Activated CD4-positive, alpha-beta T cell treated with anti-CD3 and anti-CD28 coated beads, Interleukin-2, amount 50 U/mL, for 1 hour (primary cell): ENCODE measurements around the gene CTBS.
"Not testable (repeated sequence)": the region's sequence is repeated elsewhere in the genome, so short reads cannot be mapped to it uniquely, and the experiment has no call there.

Experiments
- DNase-seq: peaks from one replicate; pipeline ENCODE4 v3.0.0-alpha.2; 2020

CTBS gene

DNA sequence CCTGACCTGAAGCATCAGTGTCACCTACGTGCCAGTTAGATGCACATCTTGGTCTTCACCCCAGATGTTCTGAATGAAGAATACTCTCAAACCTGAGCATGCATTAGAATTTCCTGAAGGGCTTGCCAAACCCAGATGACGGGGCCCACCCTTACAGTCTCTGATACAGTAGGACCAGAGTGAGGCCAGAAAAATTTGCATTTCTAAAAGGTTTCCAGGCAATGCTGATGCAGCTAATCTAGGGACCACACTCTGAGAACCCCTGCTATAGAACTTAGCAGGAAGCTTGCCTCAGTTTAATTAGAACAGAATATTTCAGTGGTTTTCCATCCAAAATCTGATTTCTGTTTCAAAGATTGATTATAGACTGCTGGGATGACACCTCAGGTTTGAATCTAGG lies 9.9 kb upstream of the CTBS start:
- DNase-seq: no peak

DNA sequence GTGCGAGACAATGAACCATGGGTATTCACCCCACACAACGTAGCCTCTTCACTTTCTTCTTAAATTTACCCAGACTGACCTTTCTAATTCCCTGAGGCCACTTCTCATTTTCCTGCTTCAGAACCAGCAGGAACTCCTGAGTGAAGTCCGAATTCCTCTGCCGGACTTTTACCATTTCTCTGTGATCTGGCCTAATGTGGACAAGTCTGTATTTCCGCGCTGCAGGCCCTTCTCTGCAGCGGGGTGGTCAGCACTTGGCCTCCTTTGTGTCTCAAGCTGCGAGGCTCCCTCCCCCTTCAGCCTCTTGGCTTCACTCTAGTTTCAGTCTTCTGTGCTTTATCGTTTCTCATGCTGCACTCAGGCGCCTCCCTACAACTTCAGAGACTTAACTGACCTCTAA lies 9.4 kb upstream of the CTBS start:
- no peak for DNase-seq

DNA sequence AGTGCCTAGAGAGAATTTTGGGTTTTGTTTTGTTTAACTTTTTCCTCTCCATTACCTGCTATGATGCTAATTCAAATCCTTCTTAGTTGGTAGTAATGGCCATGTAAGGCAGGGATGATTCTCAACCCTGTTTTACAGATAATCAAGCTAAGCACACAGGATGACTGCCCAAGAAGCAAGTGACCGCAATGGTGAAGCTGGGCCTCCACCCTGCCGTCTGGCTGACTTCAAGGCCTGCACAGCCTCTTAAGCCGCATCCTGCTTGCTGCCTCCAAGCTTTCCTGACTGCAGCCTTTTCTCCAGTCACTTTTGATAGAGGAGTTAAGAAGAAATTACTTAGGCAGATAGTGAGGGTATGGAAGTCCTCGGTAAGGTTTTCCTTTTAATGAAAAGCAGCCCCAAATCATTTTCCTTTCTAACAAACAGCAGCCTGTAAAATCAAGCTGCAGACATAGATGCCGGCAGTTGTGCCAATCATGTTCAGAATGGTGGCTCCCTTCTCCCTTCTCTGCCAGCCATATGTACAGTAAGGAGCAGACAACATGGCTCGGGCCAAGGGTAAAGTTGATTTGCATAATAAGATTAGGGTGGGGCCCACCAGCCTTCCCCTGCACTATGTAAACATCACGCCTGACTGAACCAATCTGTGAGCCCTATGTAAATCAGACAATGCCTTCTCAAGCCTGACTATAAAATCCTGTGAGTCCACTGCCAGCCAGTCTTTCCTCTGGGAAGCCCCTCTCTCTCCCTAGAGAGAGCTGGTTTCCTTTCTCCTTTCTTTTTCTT lies 8.8 kb upstream of the CTBS start:
- no peak for DNase-seq

DNA sequence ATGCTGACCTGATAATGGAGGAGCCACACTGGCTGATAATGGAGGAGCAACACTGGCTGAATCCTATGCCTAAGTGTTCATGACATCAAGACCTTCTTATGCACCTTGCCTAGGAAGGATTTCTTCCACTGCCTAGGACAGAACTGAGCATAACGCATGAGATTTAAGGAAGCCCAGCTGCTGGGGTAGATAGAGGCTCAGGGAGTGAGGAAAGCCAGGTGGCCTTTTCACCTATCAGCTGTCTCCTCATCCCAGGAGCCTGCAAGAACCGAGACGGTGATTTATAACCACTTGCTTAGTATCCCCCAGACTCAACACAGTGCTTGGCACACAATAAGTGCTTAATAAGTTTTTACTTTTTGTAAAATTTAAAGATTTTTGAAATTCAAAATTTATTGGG lies 7.4 kb upstream of the CTBS start:
- no peak for DNase-seq

DNA sequence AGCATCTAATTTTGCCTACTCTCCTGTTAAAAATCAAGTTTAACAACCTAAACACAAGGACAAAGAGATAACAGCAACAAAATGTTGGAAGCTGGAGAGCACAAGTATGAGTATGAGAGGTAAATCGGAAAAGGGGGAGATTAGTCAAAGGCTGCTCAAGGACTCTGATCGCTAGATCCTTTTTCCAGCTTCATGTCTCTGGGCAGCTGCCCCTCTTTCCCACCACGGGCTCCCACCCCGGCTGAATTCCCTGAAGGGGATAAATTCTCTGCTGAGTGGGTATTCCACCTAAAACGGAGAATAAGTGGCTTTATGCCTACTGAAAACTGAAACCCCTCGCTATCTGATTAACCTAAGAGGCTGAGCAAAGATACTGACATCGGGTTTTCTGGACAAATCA lies 696 bp upstream of the CTBS start:
- no peak for DNase-seq

DNA sequence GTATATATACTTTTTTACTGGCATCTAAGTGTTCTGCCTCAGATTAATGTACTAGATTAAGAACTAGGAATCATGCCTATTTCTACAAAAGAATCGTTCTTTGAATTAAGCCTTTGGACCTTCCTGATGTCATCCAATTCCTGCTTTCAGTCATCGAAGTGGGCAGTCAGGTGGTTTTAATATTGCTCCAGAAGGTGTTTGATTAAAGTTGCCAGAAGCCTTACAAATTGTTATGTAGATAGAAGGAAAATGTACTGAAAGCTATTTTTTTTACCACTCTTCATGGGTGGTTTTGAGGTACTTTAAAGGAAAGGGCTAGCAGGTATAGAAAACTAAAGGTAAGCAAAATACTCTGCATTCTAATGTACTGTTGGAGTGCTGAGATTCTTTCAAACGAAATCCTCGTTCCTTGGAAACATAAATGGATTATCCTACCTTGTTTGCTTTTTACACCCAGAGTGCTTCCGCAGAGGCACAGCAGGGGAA lies 716 bp downstream of the CTBS start:
- no peak for DNase-seq

DNA sequence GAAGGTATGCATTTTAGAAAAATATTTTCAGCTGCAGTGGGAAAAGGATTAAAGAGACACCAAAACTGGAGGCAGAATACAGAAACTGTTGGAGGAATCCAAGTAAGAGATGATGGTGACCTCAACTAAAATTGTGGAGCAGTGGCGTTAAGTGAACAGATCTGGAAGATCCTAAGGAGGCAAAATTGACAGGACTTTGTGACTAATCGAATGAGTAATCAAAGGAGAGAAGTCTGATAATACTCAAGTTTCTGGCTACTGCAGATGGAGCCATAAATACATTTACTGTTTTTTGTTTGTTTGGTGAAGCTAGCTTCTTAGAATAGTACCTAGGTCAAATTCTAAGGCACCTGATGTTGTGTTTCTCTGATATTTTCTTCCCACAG lies 3.1 kb downstream of the CTBS start:
- no peak for DNase-seq

DNA sequence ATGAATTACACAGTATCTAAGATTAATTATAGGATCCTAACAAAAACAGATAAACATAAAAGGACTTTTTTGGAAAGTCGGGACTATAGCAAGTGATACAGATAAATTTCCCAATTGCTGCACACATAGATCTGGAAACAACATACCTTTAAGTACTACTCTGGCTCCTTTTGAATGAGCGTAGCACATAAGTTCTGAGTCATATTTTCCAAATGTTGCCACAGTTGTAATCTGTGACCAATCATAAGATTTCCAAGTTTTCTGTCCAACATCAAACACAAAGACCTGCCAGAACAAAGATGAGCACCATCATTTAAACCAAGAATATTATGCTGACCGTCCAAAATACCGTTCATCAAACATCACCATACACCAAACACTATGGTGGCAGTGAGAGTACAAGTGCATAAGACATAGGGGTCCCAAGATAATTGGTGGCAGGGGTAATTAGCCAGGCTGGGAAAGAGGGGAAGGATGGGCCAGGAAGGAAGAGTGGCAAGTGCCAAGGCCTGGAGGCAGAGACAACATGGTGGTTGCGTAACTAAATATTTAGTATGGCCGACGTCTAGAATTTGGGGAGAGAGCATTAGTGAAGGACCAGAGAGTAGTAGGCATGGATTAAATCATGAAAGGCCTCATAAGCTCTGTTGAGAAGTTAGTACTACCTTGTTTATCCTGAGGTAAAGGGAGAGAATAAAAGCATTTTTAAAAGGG lies 3.6 kb downstream of the CTBS start:
- no peak for DNase-seq

DNA sequence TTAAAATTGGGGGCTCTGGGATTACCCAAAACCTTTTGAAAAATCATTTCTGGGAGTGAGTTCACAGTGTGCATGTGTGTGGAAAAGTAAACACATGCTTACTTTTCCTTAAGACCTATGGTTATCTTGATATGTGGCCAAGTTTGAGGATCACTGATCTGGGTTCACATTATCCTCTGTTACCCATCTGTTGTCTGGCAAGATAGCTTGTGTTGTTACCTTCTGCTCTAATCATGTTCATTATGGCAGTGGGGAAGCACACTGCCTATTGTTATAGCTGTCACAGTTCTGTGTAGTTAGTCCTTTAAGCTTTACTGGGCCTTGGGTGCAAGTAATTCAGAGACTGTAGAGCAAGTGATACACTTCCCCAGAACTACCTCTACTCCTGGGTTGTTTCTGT lies 5.0 kb downstream of the CTBS start:
- DNase-seq: no peak

DNA sequence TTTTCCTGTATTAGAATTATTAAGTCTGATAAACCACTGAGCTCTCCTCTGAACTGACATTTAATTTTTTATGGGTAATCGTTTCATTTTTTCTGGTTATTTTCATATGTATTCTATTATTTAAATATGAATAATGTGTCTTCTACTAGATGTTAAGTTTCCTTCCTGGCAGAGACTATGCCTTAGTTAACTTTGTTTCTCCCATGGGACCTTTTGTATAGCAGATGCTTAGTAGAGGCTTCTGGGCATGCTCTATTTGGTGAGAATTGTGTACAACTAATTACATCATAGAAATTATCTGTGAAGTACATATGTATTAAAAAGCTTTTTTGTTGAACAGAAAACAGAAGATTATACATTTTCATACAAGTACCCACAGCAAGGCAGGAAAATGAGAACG lies 23.4 kb downstream of the CTBS start:
- DNase-seq: no peak

DNA sequence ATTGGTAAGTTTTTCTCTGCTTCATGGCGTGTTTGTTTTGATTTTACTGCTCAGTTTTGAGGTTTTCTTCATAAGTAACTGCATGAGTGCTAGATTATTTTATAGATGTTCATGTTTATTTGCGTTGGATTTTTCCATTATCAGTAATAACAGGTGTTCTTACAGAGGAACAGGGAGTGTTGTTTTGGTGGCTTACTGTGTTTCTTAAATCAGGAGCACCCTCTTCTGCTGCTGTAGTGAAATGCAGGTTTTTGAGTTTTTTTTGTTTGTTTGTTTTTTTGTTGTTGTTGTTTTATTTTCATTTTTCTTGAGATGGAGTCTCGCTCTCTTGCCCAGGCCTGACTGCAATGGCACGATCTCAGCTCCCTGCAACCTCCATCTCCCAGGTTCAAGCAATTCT lies 32.6 kb downstream of the CTBS start:
- DNase-seq: no peak

DNA sequence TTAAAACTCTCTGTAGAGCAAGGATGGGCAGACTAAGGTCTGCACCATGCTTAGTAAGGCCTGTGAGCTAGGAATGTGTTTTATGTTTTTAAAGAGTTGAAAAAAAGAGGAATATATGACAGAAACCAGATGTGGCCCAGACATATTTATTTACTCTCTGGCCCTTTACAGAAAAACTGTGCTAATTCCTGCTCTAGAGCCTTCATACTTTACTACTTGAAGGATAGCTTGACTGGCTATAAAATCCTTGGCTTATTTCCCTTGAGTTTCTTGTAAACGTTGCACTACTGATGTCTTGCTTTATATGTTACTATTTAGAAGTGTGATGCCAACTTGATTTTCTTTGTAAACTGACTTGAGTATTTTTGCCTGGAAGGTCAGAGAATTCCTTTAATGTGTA lies 33.5 kb downstream of the CTBS start:
- no peak for DNase-seq

DNA sequence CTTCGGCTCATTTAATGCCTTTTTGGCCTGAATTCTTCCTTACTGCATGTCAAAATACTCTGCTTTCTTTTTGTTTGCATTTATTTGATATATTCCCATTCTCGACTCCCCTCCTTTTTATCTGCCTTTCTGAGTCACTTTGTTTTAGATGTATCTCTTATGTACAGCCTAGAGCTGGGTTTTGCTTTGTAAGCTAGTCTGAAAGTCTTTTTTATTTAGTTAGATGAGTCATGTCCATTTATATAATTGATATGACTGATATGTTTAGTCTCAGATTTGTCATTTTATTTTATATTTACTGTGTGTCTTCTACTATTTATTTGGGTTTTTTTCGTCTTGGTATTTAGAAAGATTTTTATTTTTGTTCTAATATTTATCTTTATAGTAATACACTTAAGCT lies 34.3 kb downstream of the CTBS start:
- DNase-seq: no peak

DNA sequence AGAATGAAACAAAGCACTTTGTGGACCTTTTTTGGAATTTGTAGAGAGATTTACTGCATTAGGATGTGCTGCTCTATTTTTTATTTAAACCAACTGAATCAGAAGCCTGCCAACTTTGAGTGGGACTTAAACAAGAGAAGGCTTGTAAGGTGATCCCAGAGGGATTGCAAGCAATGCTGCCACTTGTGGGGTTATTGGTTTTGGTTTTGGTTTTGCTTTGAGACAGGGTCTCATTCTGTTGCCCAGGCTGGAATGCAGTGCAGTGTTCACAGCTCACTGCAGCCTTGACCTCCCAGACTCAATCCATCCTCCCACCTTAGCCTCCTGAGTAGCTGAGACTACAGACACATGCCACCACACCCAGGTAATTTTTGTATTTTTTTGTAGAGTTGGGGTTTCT lies 35.6 kb downstream of the CTBS start:
- DNase-seq: no peak

DNA sequence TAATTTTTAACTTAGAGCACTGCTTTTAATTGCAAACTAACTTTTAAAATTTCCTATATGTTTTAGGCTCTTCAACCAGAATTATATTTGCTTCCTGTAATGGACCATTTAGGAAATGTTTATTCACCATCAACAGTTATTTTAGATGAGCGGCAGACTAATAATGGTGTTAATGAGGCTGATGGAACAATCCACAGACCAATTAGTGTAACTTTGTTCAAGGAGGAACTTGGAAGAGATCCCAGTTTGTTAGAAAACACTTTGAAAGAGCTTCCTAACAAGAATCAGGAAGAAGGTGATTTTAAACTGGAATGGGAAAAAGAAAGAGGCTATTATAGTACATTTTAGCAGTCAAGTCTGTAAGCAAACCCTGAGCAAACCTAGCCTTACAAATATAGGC lies 48.5 kb downstream of the CTBS start:
- DNase-seq: no peak

DNA sequence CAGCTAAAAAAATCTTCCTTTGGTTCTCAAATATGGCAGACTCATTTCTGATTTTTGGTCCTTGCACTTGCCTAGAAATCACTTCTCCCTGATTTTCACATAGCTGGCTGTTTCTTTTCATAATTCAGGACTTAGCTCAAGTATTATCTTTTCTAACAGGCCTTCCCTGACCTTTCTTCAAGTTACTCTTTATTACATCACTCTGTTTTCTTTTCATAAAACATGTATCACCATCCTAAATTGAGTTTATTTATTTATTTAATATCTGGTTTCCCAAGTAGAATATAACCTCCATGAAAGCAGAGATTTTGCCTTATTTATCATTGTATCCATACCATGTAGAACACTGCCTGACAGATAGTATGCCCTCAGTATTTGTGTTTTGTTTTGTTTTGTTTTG lies 49.6 kb downstream of the CTBS start:
- DNase-seq: no peak

DNA sequence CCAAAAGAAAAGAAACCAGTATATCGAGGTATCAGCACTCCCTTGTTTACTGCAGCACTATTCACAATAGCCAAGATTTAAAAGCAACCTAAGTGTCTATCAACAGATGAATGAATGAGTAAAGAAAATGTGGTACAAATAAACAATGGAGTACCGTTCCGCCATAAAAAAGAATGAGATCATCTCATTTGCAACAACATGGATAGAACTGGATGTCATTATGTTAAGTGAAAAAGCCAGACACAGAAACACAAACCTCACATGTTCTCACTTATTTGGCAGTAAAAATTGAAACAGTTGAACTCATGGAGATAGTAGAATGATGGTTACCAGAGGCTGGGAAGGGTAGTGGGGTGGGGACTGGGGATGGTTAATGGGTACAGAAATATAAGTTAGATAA lies 63.6 kb downstream of the CTBS start:
- DNase-seq: no peak

DNA sequence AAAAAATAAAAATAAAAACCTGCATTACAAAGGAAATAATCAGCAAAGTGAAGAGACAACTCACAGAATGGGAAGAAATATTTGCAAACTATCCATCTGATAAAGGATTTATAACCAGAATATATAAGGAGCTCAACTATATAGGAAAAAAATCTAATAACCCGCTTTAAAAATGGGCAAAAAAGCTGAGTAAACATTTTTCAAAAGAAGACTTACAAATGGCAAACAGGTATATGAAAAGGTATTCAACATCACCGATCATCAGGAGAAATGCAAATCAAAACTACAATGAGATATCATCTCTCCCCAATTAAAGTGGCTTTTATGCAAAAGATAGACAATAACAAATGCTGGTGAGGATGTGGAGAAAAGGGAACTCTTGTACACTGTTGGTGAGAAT lies 64.1 kb downstream of the CTBS start:
- no peak for DNase-seq

DNA sequence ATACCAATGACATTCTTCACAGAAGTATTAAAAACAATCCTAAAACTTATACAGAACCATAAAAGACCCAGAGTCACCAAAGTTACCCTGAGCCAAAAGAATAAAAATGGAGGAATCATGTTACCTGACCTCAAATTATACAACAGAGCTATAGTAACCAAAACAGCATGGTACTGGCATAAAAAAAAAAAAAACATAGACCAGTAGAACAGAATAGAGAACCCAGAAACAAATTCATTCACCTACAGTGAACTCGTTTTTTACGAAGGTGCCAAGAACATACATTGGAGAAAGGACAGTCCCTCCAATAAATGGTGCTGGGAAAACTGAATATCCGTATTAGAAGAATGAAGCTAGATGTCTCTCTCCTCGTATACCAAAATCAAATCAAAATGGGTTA lies 65.2 kb downstream of the CTBS start:
- DNase-seq: no peak

DNA sequence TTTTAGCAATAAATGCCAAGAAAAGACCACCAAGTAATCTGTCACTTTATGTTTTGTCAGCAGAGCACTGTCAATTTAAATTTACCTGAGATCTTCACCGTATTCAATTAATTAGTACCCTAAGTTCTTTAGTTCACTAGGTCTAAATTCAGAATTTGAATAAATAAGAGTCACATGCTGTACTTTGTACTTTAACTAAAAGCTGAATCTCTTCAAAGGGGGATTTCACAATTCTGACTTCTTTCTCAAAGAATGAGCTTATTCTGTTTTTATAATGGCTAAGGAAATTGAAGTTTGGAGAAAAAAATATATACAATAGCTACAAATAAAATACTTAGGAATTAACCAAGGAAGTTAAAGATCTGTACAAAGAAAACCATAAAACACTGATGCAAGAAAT lies 65.7 kb downstream of the CTBS start:
- DNase-seq: no peak

DNA sequence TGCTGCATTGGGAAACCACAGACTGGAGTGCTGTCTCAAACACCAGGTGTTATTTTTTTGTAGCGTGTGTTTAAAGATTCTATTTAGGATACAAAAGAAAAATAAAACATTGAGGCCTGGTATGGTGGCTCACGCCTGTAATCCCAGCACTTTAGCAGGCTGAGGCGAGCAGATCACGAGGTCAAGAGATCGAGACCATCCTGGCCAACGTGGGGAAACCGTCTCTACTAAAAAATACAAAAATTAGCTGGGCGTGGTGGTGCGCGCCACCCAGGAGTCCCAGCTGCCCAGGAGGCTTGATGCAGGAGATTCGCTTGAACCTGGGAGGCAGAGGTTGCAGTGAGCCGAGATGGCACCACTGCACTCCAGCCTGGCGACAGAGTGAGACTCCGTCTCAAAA lies 66.4 kb downstream of the CTBS start:
- DNase-seq: not testable (repeated sequence)

DNA sequence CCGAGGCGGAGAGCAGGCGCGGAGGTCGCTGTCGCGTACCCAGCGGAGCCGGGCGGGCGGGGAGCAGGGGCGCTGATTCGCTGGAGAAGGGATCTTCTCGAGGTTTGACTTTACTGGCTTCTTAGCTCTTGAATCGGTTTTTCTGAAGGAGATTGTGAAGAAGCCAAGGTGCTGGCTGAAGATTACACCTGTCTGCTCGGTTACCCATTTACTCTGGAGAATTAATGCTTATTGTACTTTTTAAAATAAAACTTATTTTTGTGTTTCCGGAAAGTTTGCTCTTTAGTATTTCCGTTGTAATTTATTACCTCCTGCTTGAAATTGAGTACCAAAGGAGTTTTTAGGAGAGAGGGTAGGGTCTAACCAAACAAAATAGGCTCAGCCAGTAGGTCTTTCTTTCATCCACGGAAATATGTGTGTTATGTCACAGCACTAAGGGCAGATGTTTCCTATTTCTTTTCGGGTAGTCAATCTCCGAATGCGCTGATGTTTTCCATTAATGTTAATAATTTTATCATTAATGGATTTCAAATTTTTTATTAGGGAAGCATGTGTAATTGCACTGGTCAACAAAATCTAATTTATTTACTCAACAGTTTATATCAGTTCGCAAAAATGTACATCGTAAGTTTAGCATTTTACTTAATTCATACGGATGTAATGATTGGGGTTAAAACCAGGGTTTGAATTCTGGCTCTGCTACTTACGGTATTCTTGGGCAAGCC lies 67.3 kb downstream of the CTBS start:
- DNase-seq: no peak

DNA sequence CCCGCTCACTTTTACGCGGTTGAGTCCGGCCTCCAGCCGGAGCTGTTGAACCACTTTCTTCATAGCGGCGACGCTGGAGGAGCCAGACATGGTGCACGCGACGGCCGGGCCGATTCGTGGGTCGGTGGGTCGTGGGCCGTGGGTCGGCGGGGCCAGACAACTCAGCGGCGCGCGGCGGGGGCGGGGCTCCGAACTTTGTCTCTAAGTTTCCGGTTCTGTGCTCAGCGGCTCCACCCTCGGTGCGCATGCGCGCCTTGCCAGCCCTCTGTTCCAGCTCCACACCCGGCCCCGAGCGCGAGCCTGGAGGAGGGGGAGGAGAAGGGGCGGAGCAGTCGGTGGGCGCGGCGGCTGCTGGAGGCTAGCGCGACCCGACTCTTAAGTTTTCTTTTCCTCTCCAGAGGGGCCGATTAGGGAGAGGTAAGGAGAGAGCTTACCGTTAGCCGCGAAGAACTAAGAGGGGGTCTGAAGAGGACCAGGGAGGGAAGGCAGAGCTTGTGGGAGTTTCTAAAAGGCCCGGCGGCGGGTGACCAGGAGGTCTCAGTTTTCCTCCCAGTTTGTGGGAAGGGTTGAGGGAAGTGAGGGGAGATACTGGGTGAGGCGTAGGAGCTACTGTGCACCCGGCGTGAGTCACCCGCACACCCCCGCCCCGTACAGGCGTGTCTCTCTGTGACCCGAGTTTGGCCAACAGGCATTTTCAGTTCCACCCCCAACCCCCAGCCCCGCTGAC lies 68.1 kb downstream of the CTBS start, which contains the start of the genes GNG5 and SPATA1:
TSS of gene GNG5 (minus strand) at position 580 of the 727 bp plus-strand sequence. CDS start at position 90, 490 bp downstream.
TSS of gene SPATA1 (plus strand) at position 385 of the 727 bp plus-strand sequence. CDS start 9,974 bp downstream, outside the sequence.
- peak; percentile 97 for DNase-seq
